H1 (cell line): ENCODE data around the gene PDE1A.

Source experiments
- BCL11A ChIP-seq, 2 experiments: IDR thresholded peaks; one replicate each; pipeline ENCODE4 v1.6.1; 2011; ENCODE audit warnings: low read depth in 2 of 2, low read length in 2 of 2, mild to moderate bottlenecking in 2 of 2
- CBX5 ChIP-seq: fragments of 300-800, 300-1000 bp; sonication (generic); IDR thresholded peaks from 2 replicates; pipeline ENCODE4 v1.7.1; 2016; ENCODE audit warnings: antibody characterized with exemption, low read length, low read depth
- POLR2A ChIP-seq, 2 experiments: IDR thresholded peaks; 1 replicate in 1 of 2; 2 replicates in 1 of 2; pipeline ENCODE4 v1.6.1; 2011; ENCODE audit warnings: low read depth in 2 of 2, low read length in 2 of 2, mild to moderate bottlenecking in 2 of 2; ENCODE audit errors: control extremely low read depth in 1 of 2
- SP1 ChIP-seq: IDR thresholded peaks from 2 replicates; pipeline ENCODE4 v1.6.1; 2011; ENCODE audit warnings: low read depth, low read length
- TCF12 ChIP-seq: IDR thresholded peaks from 2 replicates; pipeline ENCODE4 v1.6.1; 2011; ENCODE audit warnings: low read depth, mild to moderate bottlenecking, low read length

- TF ChIP-seq TCF12 (no peak), POLR2A (IDR thresholded peaks at IDR 0.05; ENCODE audit: control extremely low read depth in 1 of 2, low read depth in 2 of 2, low read length in 2 of 2) (no peak), SP1 (no peak), CBX5 (no peak), BCL11A (IDR thresholded peaks at IDR 0.05; ENCODE audit: low read depth in 2 of 2, low read length in 2 of 2) (no peak)
These were observed 158.9 kb downstream of the PDE1A start for GRCh38 chr2:182267971-182268370.
